ENCODE results near the gene PITPNM3.

The PITPNM3 gene

GRCh38 chr17:6437956-6438355, 118.4 kb downstream of the PITPNM3 start:
- Histone ChIP-seq H3K9ac (ENCODE audit: low read length) (no peak overlapping the region), H3K27ac (ENCODE audit: low read depth, low read length) (no peak overlapping the region), H3K27me3 (ENCODE audit: control insufficient read depth in 1 of 2, insufficient read depth in 2 of 2, low read length in 2 of 2) (peaks cover 0 to 7% of the 10 kb centered on the region in 2 donors), H3K4me1 (ENCODE audit: insufficient read depth, low read length) (no peaks in the 10 kb centered on the region), H3K9me3 (ENCODE audit: low read length) (no peaks in the 10 kb centered on the region), H3K36me3 (ENCODE audit: insufficient read depth, low read length) (no peaks in the 10 kb centered on the region), H3K4me3 (ENCODE audit: low read depth in 1 of 2, low read length in 2 of 2) (no peak overlapping the region)

GRCh38 chr17:6437466-6437865, 118.9 kb downstream of the PITPNM3 start:
- Histone ChIP-seq H3K4me1 (ENCODE audit: insufficient read depth, low read length) (no peaks in the 10 kb centered on the region), H3K9ac (ENCODE audit: low read length) (no peak overlapping the region), H3K9me3 (ENCODE audit: low read length) (no peaks in the 10 kb centered on the region), H3K27ac (ENCODE audit: low read depth, low read length) (no peak overlapping the region), H3K36me3 (ENCODE audit: insufficient read depth, low read length) (no peaks in the 10 kb centered on the region), H3K27me3 (ENCODE audit: control insufficient read depth in 1 of 2, insufficient read depth in 2 of 2, low read length in 2 of 2) (peaks cover 0 to 7% of the 10 kb centered on the region in 2 donors), H3K4me3 (ENCODE audit: low read depth in 1 of 2, low read length in 2 of 2) (no peak overlapping the region)

- Histone ChIP-seq H3K9me3 (ENCODE audit: low read length) (no peaks in the 10 kb centered on the region), H3K27me3 (ENCODE audit: control insufficient read depth in 1 of 2, insufficient read depth in 2 of 2, low read length in 2 of 2) (peaks cover 0 to 7% of the 10 kb centered on the region in 2 donors), H3K4me1 (ENCODE audit: insufficient read depth, low read length) (no peaks in the 10 kb centered on the region), H3K27ac (ENCODE audit: low read depth, low read length) (no peak overlapping the region), H3K9ac (ENCODE audit: low read length) (no peak overlapping the region), H3K4me3 (ENCODE audit: low read depth in 1 of 2, low read length in 2 of 2) (no peak overlapping the region), H3K36me3 (ENCODE audit: insufficient read depth, low read length) (no peaks in the 10 kb centered on the region)
Observed at GRCh38 chr17:6435968-6436367, 120.4 kb downstream of the PITPNM3 start.

GRCh38 chr17:6435051-6435450, 121.3 kb downstream of the PITPNM3 start, which contains the start of gene AIPL1:
TSS of gene AIPL1 (minus strand) at chr17:6435121. CDS start at chr17:6435104, 17 bp downstream.
- Histone ChIP-seq H3K9ac (ENCODE audit: low read length) (no peak within 1 kb of the TSS), H3K27ac (ENCODE audit: low read depth, low read length) (no peak within 1 kb of the TSS), H3K36me3 (ENCODE audit: insufficient read depth, low read length) (no peaks in the 10 kb centered on the region), H3K27me3 (ENCODE audit: control insufficient read depth in 1 of 2, insufficient read depth in 2 of 2, low read length in 2 of 2) (peaks cover 0 to 7% of the 10 kb centered on the region in 2 donors), H3K4me1 (ENCODE audit: insufficient read depth, low read length) (no peaks in the 10 kb centered on the region), H3K9me3 (ENCODE audit: low read length) (no peaks in the 10 kb centered on the region), H3K4me3 (ENCODE audit: low read depth in 1 of 2, low read length in 2 of 2) (no peak within 1 kb of the TSS)

- no peaks in the 10 kb centered on the region for H3K4me1 ChIP-seq (ENCODE audit: insufficient read depth, low read length)
- H3K27ac ChIP-seq (ENCODE audit: low read depth, low read length) = no peak overlapping the region
- no peak overlapping the region for H3K4me3 ChIP-seq (ENCODE audit: low read depth in 1 of 2, low read length in 2 of 2)
- no peaks in the 10 kb centered on the region for H3K27me3 ChIP-seq (ENCODE audit: control insufficient read depth in 1 of 2, insufficient read depth in 2 of 2, low read length in 2 of 2)
- no peaks in the 10 kb centered on the region for H3K9me3 ChIP-seq (ENCODE audit: low read length)
- no peak overlapping the region for H3K9ac ChIP-seq (ENCODE audit: low read length)
- H3K36me3 ChIP-seq (ENCODE audit: insufficient read depth, low read length) = no peaks in the 10 kb centered on the region
Observed at GRCh38 chr17:6430769-6431168, 125.6 kb downstream of the PITPNM3 start.

- no peaks in the 10 kb centered on the region for H3K4me1 ChIP-seq (ENCODE audit: insufficient read depth, low read length)
- no peaks in the 10 kb centered on the region for H3K36me3 ChIP-seq (ENCODE audit: insufficient read depth, low read length)
- no peaks in the 10 kb centered on the region for H3K9me3 ChIP-seq (ENCODE audit: low read length)
- H3K27me3 ChIP-seq (ENCODE audit: control insufficient read depth in 1 of 2, insufficient read depth in 2 of 2, low read length in 2 of 2) = no peaks in the 10 kb centered on the region
- H3K9ac ChIP-seq (ENCODE audit: low read length) = no peak overlapping the region
- no peak overlapping the region for H3K27ac ChIP-seq (ENCODE audit: low read depth, low read length)
- H3K4me3 ChIP-seq (ENCODE audit: low read depth in 1 of 2, low read length in 2 of 2) = no peak overlapping the region
Observed at GRCh38 chr17:6429266-6429665, 127.1 kb downstream of the PITPNM3 start.

- no peaks in the 10 kb centered on the region for H3K36me3 ChIP-seq (ENCODE audit: insufficient read depth, low read length)
- H3K27me3 ChIP-seq (ENCODE audit: control insufficient read depth in 1 of 2, insufficient read depth in 2 of 2, low read length in 2 of 2) = no peaks in the 10 kb centered on the region
- H3K27ac ChIP-seq (ENCODE audit: low read depth, low read length) = no peak overlapping the region
- H3K9me3 ChIP-seq (ENCODE audit: low read length) = no peaks in the 10 kb centered on the region
- H3K9ac ChIP-seq (ENCODE audit: low read length) = no peak overlapping the region
- no peak overlapping the region for H3K4me3 ChIP-seq (ENCODE audit: low read depth in 1 of 2, low read length in 2 of 2)
- H3K4me1 ChIP-seq (ENCODE audit: insufficient read depth, low read length) = no peaks in the 10 kb centered on the region
Observed at GRCh38 chr17:6428207-6428965, 128.0 kb downstream of the PITPNM3 start.

GRCh38 chr17:6427279-6427781, 129.0 kb downstream of the PITPNM3 start:
- Histone ChIP-seq H3K9ac (ENCODE audit: low read length) (no peak overlapping the region), H3K4me1 (ENCODE audit: insufficient read depth, low read length) (no peaks in the 10 kb centered on the region)

GRCh38 chr17:6426356-6427101, 129.8 kb downstream of the PITPNM3 start:
- H3K9ac ChIP-seq (ENCODE audit: low read length) = no peak overlapping the region
- H3K9me3 ChIP-seq (ENCODE audit: low read length) = no peaks in the 10 kb centered on the region
- no peaks in the 10 kb centered on the region for H3K27me3 ChIP-seq (ENCODE audit: control insufficient read depth in 1 of 2, insufficient read depth in 2 of 2, low read length in 2 of 2)
- no peak overlapping the region for H3K4me3 ChIP-seq (ENCODE audit: low read depth in 1 of 2, low read length in 2 of 2)
- H3K36me3 ChIP-seq (ENCODE audit: insufficient read depth, low read length) = no peaks in the 10 kb centered on the region
- H3K4me1 ChIP-seq (ENCODE audit: insufficient read depth, low read length) = no peaks in the 10 kb centered on the region
- H3K27ac ChIP-seq (ENCODE audit: low read depth, low read length) = no peak overlapping the region

More at GRCh38 chr17:6427279-6427781, 129.0 kb downstream of the PITPNM3 start:
- Histone ChIP-seq H3K27me3 (ENCODE audit: control insufficient read depth in 1 of 2, insufficient read depth in 2 of 2, low read length in 2 of 2) (no peaks in the 10 kb centered on the region), H3K9me3 (ENCODE audit: low read length) (no peaks in the 10 kb centered on the region), H3K36me3 (ENCODE audit: insufficient read depth, low read length) (no peaks in the 10 kb centered on the region), H3K27ac (ENCODE audit: low read depth, low read length) (no peak overlapping the region), H3K4me3 (ENCODE audit: low read depth in 1 of 2, low read length in 2 of 2) (no peak overlapping the region)

- Histone ChIP-seq H3K9ac (ENCODE audit: low read length) (no peak overlapping the region), H3K27me3 (ENCODE audit: control insufficient read depth in 1 of 2, insufficient read depth in 2 of 2, low read length in 2 of 2) (peaks cover 0 to 6% of the 10 kb centered on the region in 2 donors), H3K36me3 (ENCODE audit: insufficient read depth, low read length) (no peaks in the 10 kb centered on the region), H3K27ac (ENCODE audit: low read depth, low read length) (no peak overlapping the region), H3K9me3 (ENCODE audit: low read length) (no peaks in the 10 kb centered on the region), H3K4me1 (ENCODE audit: insufficient read depth, low read length) (no peaks in the 10 kb centered on the region), H3K4me3 (ENCODE audit: low read depth in 1 of 2, low read length in 2 of 2) (no peak overlapping the region)
Observed at GRCh38 chr17:6425407-6425806, 130.9 kb downstream of the PITPNM3 start.

- Histone ChIP-seq H3K4me3 (ENCODE audit: low read depth in 1 of 2, low read length in 2 of 2) (no peak overlapping the region), H3K4me1 (ENCODE audit: insufficient read depth, low read length) (no peaks in the 10 kb centered on the region)
Observed at GRCh38 chr17:6423931-6424330, 132.4 kb downstream of the PITPNM3 start.

More at GRCh38 chr17:6423931-6424330, 132.4 kb downstream of the PITPNM3 start:
- Histone ChIP-seq H3K36me3 (ENCODE audit: insufficient read depth, low read length) (no peaks in the 10 kb centered on the region), H3K9ac (ENCODE audit: low read length) (no peak overlapping the region), H3K27ac (ENCODE audit: low read depth, low read length) (no peak overlapping the region), H3K9me3 (ENCODE audit: low read length) (no peaks in the 10 kb centered on the region), H3K27me3 (ENCODE audit: control insufficient read depth in 1 of 2, insufficient read depth in 2 of 2, low read length in 2 of 2) (peaks cover 0 to 10% of the 10 kb centered on the region in 2 donors)
